ENCODE results near the gene ZNF350.

DNA sequence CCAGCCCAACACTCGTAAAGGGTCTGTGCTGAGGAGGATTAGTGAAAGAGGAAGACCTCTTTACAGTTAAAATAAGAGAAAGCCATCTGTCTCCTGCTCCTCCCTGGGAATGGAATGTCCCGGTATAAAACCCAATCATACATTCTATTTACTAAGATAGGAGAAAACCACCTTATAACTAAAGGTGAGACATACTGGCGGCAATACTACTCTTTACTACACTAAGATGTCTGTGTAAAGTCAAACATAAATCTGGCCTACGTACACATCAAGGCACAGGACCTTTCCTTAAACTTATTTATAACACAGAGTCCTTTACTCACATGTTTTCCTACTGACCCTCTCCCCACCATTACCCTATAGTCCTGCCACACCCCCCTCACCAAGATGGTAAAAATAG lies 3.3 kb downstream of the ZNF350 start:
- TF ChIP-seq CTCF (IDR thresholded peaks at IDR 0.05) (no peak), POLR2A (IDR thresholded peaks at IDR 0.05) (no peak)
